HepG2 (cell line): ENCODE data around the gene WNK1. TPM values are rescaled to one million over a fixed set of nuclear protein-coding genes. Genes with fewer than 3 reads are reported as not detected.

ENCODE experiments used
- CEBPB ChIP-seq: IDR thresholded peaks from 2 replicates; pipeline ENCODE4 v1.6.1; 2011; ENCODE audit warnings: low read depth, low read length, improper control_type of control experiment, borderline replicate concordance
- CEBPG ChIP-seq: IDR thresholded peaks from 2 replicates; pipeline ENCODE4 v1.6.1; 2016
- DR1 ChIP-seq: sonication (generic); formaldehyde crosslinking; IDR thresholded peaks from 2 replicates; pipeline ENCODE4 v1.8.0; 2021; ENCODE audit warnings: mild to moderate bottlenecking, missing genetic modification reagents, inconsistent platforms
- MIXL1 ChIP-seq: IDR thresholded peaks from 2 replicates; pipeline ENCODE4 v1.6.1; 2016
- NR2F1 ChIP-seq, 2 experiments: fragments of 450-650 bp in 1 of 2; formaldehyde crosslinking in 1 of 2; IDR thresholded peaks; 2 replicates each; pipeline versions ENCODE4 v1.5.0 to v1.6.1; 2016 to 2020; ENCODE audit warnings: mild to moderate bottlenecking in 1 of 2, missing compliant biosample characterization in 1 of 2, missing genetic modification reagents in 1 of 2, moderate library complexity in 1 of 2
- NR2F6 ChIP-seq, 2 experiments: IDR thresholded peaks; 2 replicates each; pipeline ENCODE4 v1.6.1; 2016; ENCODE audit warnings: antibody characterized with exemption in 1 of 2, mild to moderate bottlenecking in 1 of 2
- RXRB ChIP-seq: IDR thresholded peaks from 2 replicates; pipeline ENCODE4 v1.6.1; 2016; ENCODE audit warnings: borderline replicate concordance, missing genetic modification reagents, missing compliant biosample characterization
- SNAPC2 ChIP-seq: sonication (generic); formaldehyde crosslinking; IDR thresholded peaks from 2 replicates; pipeline ENCODE4 v1.8.1; 2022; ENCODE audit warnings: mild to moderate bottlenecking, missing genetic modification reagents
- SPEN ChIP-seq: sonication (generic); formaldehyde crosslinking; IDR thresholded peaks from 2 replicates; pipeline ENCODE4 v1.5.1; 2020; ENCODE audit warnings: low read depth, mild to moderate bottlenecking, missing genetic modification reagents
- TEAD3 ChIP-seq: optimal IDR thresholded peaks from 2 replicates; pipeline ENCODE3; 2016; ENCODE audit warnings: borderline replicate concordance
- ZEB1 ChIP-seq: IDR thresholded peaks from 2 replicates; pipeline ENCODE4 v1.6.1; 2012; ENCODE audit warnings: mild to moderate bottlenecking, low read depth, inconsistent platforms; ENCODE audit not compliant: insufficient replicate concordance
- ZNF362 ChIP-seq: sonication (generic); formaldehyde crosslinking; IDR thresholded peaks from 2 replicates; pipeline ENCODE4 v1.4.0; 2020; ENCODE audit warnings: missing genetic modification reagents, mild to moderate bottlenecking, borderline replicate concordance
- ZNF609 ChIP-seq: sonication (generic); formaldehyde crosslinking; IDR thresholded peaks from 2 replicates; pipeline ENCODE4 v1.4.0; 2020; ENCODE audit warnings: mild to moderate bottlenecking, missing genetic modification reagents, borderline replicate concordance
- ZNF782 ChIP-seq: sonication (generic); formaldehyde crosslinking; IDR thresholded peaks from 2 replicates; pipeline ENCODE4 v1.4.0; 2020; ENCODE audit warnings: missing genetic modification reagents, mild to moderate bottlenecking, borderline replicate concordance
- polyA plus RNA-seq, 8 experiments: library from polyadenylated mRNA; depleted of rRNA in 3 of 8; stranded (reverse) in 7 of 8; unstranded in 1 of 8; fragments of >200 nt; fragmentation: Illumina TruSeq in 4 of 8; extraction: Trizol in 4 of 8; gene quantifications; 2 replicates each; pipeline versions ENCODE4 v1.2.1 to v1.2.3, GENCODE V29; 2011 to 2016; ENCODE audit warnings: low read depth in 4 of 8, missing spikeins in 1 of 8, mixed read lengths in 1 of 8; ENCODE audit not compliant: insufficient read depth in 1 of 8
- total RNA-seq, 5 experiments: library from RNA; depleted of rRNA; stranded (reverse); fragments of >200 nt; fragmentation: Illumina TruSeq; extraction: Trizol; gene quantifications; 2 replicates each; pipeline ENCODE4 v1.2.3, GENCODE V29; 2016; ENCODE audit warnings: low read depth in 1 of 5
- TF ChIP-seq, protein P1 (sequence below): sonication (generic); formaldehyde crosslinking; IDR thresholded peaks from 2 replicates; pipeline ENCODE4 v1.4.0; 2020; ENCODE audit warnings: missing genetic modification reagents, borderline replicate concordance
- TF ChIP-seq, protein P2 (sequence below): IDR thresholded peaks from 2 replicates; pipeline ENCODE4 v1.6.1; 2016; ENCODE audit warnings: missing compliant biosample characterization, missing genetic modification reagents, borderline replicate concordance
- TF ChIP-seq, protein P3 (sequence below): sonication (generic); formaldehyde crosslinking; IDR thresholded peaks from 2 replicates; pipeline ENCODE4 v1.5.0; 2020; ENCODE audit warnings: mild to moderate bottlenecking, missing genetic modification reagents

The WNK1 gene
- total and polyA plus RNA-seq, 2 of the 13 experiments (the other 11 are each of a cell fraction or from before 2014, with no cell fraction given) = 31.1 to 54.8 TPM

DNA sequence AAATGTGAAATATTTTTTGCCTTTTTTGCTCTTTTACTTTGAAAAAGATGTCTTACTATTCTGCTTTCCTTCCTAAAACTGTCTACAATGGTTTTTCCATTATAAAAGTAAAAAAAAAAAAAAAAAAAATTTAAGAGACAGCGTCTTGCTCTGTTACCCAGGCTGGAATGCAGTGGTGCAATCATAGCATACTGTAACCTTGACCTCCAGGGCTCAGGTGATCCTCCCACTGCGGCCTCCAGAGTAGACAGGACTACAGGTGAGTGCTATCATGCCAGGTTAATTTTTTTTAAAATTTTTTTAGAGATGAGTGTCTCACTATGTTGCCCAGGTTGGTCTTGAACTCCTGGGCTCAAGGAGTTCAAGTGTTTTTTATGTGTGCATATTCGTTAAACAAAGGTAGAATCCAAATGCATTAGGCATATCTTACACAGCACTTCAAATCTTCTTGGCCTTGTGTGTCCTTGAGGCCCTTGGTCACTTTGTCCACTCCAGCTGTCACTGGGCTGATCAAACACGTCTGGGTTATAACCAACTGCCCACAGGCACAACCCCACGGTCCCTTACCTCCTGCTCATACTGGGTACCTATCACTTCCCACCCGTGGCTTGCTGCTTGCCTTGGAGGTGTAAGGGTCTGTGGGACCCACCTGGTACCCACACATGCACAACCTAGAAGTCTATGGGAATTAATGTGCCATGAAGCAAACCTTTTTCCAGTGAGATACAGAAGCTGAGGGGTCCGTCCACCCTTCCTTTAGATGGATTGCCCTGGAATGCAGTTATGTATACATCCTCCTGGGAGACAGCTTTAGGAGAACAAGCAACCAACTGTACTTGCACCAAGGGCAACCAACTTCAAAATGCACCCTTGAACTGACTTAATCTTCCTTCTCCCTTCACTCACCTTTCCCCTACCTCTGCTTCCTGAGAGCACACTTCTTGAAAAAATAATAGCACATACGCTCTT lies 184.3 kb downstream of the WNK1 start (continued):
- TF ChIP-seq ZNF609 (CRISPR knock-in tag) (no peak), NR2F6 (IDR thresholded peaks at IDR 0.05) (peak; percentile 81), NR2F6 (CRISPR knock-in tag; IDR thresholded peaks at IDR 0.05) (peak; percentile 88), NR2F1 (CRISPR knock-in tag; IDR thresholded peaks at IDR 0.05) (peak; percentile 14 to 60; a peak in 2 of 4 replicates), CEBPB (peak; percentile 3; the same call in 1 of the 2 replicates), ZNF362 (CRISPR knock-in tag) (peak; percentile 18; the same call in 1 of the 2 replicates), TEAD3 (CRISPR knock-in tag) (peak; percentile 72), DR1 (CRISPR knock-in tag) (no peak), ZNF782 (no peak), SPEN (CRISPR knock-in tag) (no peak), ZEB1 (peak; percentile 53), MIXL1 (CRISPR knock-in tag) (no peak), CEBPG (CRISPR knock-in tag) (peak; percentile 54), RXRB (0 out of 2 replicates have a peak, but pooled peaks have one; percentile 18), SNAPC2 (CRISPR knock-in tag) (no peak)
- TF ChIP-seq, protein P1, sequence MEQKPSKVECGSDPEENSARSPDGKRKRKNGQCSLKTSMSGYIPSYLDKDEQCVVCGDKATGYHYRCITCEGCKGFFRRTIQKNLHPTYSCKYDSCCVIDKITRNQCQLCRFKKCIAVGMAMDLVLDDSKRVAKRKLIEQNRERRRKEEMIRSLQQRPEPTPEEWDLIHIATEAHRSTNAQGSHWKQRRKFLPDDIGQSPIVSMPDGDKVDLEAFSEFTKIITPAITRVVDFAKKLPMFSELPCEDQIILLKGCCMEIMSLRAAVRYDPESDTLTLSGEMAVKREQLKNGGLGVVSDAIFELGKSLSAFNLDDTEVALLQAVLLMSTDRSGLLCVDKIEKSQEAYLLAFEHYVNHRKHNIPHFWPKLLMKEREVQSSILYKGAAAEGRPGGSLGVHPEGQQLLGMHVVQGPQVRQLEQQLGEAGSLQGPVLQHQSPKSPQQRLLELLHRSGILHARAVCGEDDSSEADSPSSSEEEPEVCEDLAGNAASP = peak; percentile 44; the same call in 1 of the 2 replicates
- TF ChIP-seq, protein P2, sequence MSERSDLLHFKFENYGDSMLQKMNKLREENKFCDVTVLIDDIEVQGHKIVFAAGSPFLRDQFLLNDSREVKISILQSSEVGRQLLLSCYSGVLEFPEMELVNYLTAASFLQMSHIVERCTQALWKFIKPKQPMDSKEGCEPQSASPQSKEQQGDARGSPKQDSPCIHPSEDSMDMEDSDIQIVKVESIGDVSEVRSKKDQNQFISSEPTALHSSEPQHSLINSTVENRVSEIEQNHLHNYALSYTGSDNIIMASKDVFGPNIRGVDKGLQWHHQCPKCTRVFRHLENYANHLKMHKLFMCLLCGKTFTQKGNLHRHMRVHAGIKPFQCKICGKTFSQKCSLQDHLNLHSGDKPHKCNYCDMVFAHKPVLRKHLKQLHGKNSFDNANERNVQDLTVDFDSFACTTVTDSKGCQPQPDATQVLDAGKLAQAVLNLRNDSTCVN (CRISPR knock-in tag) = no peak
- TF ChIP-seq, protein P3, sequence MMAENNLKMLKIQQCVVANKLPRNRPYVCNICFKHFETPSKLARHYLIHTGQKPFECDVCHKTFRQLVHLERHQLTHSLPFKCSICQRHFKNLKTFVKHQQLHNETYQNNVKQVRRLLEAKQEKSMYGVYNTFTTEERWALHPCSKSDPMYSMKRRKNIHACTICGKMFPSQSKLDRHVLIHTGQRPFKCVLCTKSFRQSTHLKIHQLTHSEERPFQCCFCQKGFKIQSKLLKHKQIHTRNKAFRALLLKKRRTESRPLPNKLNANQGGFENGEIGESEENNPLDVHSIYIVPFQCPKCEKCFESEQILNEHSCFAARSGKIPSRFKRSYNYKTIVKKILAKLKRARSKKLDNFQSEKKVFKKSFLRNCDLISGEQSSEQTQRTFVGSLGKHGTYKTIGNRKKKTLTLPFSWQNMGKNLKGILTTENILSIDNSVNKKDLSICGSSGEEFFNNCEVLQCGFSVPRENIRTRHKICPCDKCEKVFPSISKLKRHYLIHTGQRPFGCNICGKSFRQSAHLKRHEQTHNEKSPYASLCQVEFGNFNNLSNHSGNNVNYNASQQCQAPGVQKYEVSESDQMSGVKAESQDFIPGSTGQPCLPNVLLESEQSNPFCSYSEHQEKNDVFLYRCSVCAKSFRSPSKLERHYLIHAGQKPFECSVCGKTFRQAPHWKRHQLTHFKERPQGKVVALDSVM (CRISPR knock-in tag) = peak; percentile 86
